OCI-LY3 (cell line): ENCODE data around the gene EPC1.

ENCODE experiments used
- EZH2phosphoT487 ChIP-seq: fragments of 200-600 bp; shearing (Covaris generic); IDR thresholded peaks from 2 replicates; pipeline ENCODE4 v1.6.1; 2018; ENCODE audit warnings: antibody characterized with exemption, mixed run types, low read depth
- TF ChIP-seq, protein P1 (sequence below): fragments of 200-600, 300-600 bp; sonication (generic); IDR thresholded peaks from 2 replicates; pipeline ENCODE4 v1.5.1; 2014; ENCODE audit warnings: antibody characterized with exemption, low read length, low read depth

DNA sequence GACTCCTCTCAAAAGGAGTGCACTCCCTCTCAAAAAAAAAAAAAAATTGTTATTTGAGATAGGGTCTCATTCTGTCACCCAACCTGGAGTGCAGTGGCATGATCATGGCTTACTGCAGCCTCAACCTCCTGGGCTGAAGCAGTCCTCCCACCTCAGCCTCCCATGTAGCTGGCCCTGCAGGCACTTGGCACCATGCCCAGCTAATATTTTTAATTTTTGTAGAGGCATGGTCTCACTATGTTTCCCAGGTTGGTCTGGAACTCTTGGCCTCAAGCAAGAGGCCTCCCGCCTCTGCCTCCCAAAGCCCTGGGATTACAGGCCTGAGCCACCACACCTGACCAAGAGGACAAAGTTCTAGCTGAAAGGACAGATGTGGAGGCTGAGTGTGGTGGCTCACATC lies 120.3 kb downstream of the EPC1 start:
- TF ChIP-seq, protein P1, sequence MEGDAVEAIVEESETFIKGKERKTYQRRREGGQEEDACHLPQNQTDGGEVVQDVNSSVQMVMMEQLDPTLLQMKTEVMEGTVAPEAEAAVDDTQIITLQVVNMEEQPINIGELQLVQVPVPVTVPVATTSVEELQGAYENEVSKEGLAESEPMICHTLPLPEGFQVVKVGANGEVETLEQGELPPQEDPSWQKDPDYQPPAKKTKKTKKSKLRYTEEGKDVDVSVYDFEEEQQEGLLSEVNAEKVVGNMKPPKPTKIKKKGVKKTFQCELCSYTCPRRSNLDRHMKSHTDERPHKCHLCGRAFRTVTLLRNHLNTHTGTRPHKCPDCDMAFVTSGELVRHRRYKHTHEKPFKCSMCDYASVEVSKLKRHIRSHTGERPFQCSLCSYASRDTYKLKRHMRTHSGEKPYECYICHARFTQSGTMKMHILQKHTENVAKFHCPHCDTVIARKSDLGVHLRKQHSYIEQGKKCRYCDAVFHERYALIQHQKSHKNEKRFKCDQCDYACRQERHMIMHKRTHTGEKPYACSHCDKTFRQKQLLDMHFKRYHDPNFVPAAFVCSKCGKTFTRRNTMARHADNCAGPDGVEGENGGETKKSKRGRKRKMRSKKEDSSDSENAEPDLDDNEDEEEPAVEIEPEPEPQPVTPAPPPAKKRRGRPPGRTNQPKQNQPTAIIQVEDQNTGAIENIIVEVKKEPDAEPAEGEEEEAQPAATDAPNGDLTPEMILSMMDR = no peak
- TF ChIP-seq EZH2phosphoT487 = no peak
